ENCODE results near the gene KMT2E.

Gene KMT2E

GRCh38 chr7:105130580-105130979, 116.6 kb downstream of the KMT2E start:
- no peak for DNase-seq (ENCODE audit: low read depth in 2 of 2)

- DNase-seq (ENCODE audit: low read depth in 2 of 2), result no peak
These were observed 117.1 kb downstream of the KMT2E start for GRCh38 chr7:105131033-105131656.

GRCh38 chr7:105131890-105132289, 117.9 kb downstream of the KMT2E start:
- DNase-seq (ENCODE audit: low read depth in 2 of 2), result no peak

GRCh38 chr7:105132335-105132734, 118.3 kb downstream of the KMT2E start:
- DNase-seq (ENCODE audit: low read depth in 2 of 2), result no peak

GRCh38 chr7:105132835-105133234, 118.8 kb downstream of the KMT2E start:
- DNase-seq (ENCODE audit: low read depth in 2 of 2), result no peak

GRCh38 chr7:105133358-105133757, 119.4 kb downstream of the KMT2E start:
- no peak for DNase-seq (ENCODE audit: low read depth in 2 of 2)

GRCh38 chr7:105133986-105134655, 120.1 kb downstream of the KMT2E start:
- no peak for DNase-seq (ENCODE audit: low read depth in 2 of 2)

- no peak for DNase-seq (ENCODE audit: low read depth in 2 of 2)
These were observed 122.2 kb downstream of the KMT2E start for GRCh38 chr7:105136221-105136620.

GRCh38 chr7:105137898-105138297, 123.9 kb downstream of the KMT2E start:
- no peak for DNase-seq (ENCODE audit: low read depth in 2 of 2)

GRCh38 chr7:105139381-105139780, 125.4 kb downstream of the KMT2E start:
- DNase-seq (ENCODE audit: low read depth in 2 of 2), result no peak

- DNase-seq (ENCODE audit: low read depth in 2 of 2), result no peak
These were observed 127.1 kb downstream of the KMT2E start for GRCh38 chr7:105141068-105141467.

- no peak for DNase-seq (ENCODE audit: low read depth in 2 of 2)
These were observed 135.8 kb downstream of the KMT2E start for GRCh38 chr7:105149827-105150226.

- DNase-seq (ENCODE audit: low read depth in 2 of 2), result no peak
These were observed 137.1 kb downstream of the KMT2E start for GRCh38 chr7:105151152-105151551.

GRCh38 chr7:105153531-105153930, 139.5 kb downstream of the KMT2E start:
- DNase-seq (ENCODE audit: low read depth in 2 of 2), result no peak

- no peak for DNase-seq (ENCODE audit: low read depth in 2 of 2)
These were observed 140.1 kb downstream of the KMT2E start for GRCh38 chr7:105154084-105154483.

GRCh38 chr7:105156731-105157130, 142.7 kb downstream of the KMT2E start:
- DNase-seq (ENCODE audit: low read depth in 2 of 2), result no peak

GRCh38 chr7:105157278-105157677, 143.3 kb downstream of the KMT2E start:
- no peak for DNase-seq (ENCODE audit: low read depth in 2 of 2)

GRCh38 chr7:105161366-105161765, 147.4 kb downstream of the KMT2E start:
- no peak for DNase-seq (ENCODE audit: low read depth in 2 of 2)
